ENCODE results near the gene GRB7. TPM values are rescaled to one million over a fixed set of nuclear protein-coding genes. Genes with fewer than 3 reads are reported as not detected.

Gene GRB7
- total and polyA plus RNA-seq, 9 of the 15 experiments (the other 6 are each of a cell fraction or from before 2014, with no cell fraction given): 0.04 to 6.2 (median 2.2) TPM

- H2AFZ ChIP-seq (ENCODE audit: low read depth, low read length): no peak overlapping the region
- H3K36me3 ChIP-seq (ENCODE audit: control insufficient read depth, insufficient read depth, low read length): no peaks in the 10 kb centered on the region
- intact Hi-C loops (cut with micrococcal nuclease): no loop called here
- no TSS peak for BruUV-seq (replicated peaks)
- TF ChIP-seq HMG20A (CRISPR knock-in tag; conservative IDR thresholded peaks at IDR 0.05): no peak
- no peak for TF ChIP-seq ZNF77 (CRISPR knock-in tag; IDR thresholded peaks at IDR 0.05)
- TF ChIP-seq MEF2A (IDR thresholded peaks at IDR 0.05; ENCODE audit: control insufficient read depth, low read depth, low read length): no peak
- TF ChIP-seq ZNF444 (CRISPR knock-in tag; IDR thresholded peaks at IDR 0.05): no peak
- DNase-seq (ENCODE audit: extremely low read depth in 1 of 4, low spot score in 3 of 4) (no peak), FAIRE-seq (no peak), ATAC-seq (peak; percentile 32; the same call in 2 of the 3 replicates)
- H3K4me1 ChIP-seq (replicated peaks in 1 of 2; ENCODE audit: control insufficient read depth in 2 of 2, insufficient read depth in 2 of 2, low read length in 2 of 2): peaks cover 0 to 26% of the 10 kb centered on the region in 2 experiments; a peak in 3 of 5 replicates
- ChIA-PET CTCF (ENCODE audit: low intra/inter-chr PET ratio) (no interaction called here), POLR2A (interaction anchor here (0.6 to 2.0 kb wide), 3 partner anchors 14 to 140 kb away, joined by 3 to 10 read pairs (median 3); partner anchors contain the start of gene PGAP3)
- H3K27ac ChIP-seq (ENCODE audit: extremely low read depth, low read depth, low read length): no peak overlapping the region
- H3K4me3 ChIP-seq: no peak overlapping the region
- H3K9me3 ChIP-seq (replicated peaks; ENCODE audit: control insufficient read depth, insufficient read depth, low read depth, low read length): no peaks in the 10 kb centered on the region
- peak overlapping the region in 1 of 2 experiments; percentile 14; a peak in 1 of 4 replicates for H3K9ac ChIP-seq (ENCODE audit: insufficient read depth in 1 of 2, low read depth in 2 of 2, low read length in 2 of 2)
- H3K27me3 ChIP-seq (ENCODE audit: control insufficient read depth in 2 of 2, insufficient read depth in 2 of 2, low read length in 2 of 2): no peaks in the 10 kb centered on the region; a peak in 1 of 5 replicates
- in situ Hi-C loops (cut with MboI): no loop called here
- no peaks in the 10 kb centered on the region; the same call in 1 of the 2 replicates for H4K20me1 ChIP-seq (replicated peaks; ENCODE audit: control insufficient read depth, insufficient read depth, low read length)
- WGBS (ENCODE audit: insufficient coverage, low coverage, missing lambda C conversion rate): 24% methylated on average over 12 of the region's 12 CpGs
- H3K4me2 ChIP-seq (ENCODE audit: insufficient read depth, low read length): no peak overlapping the region
- H3K9me1 ChIP-seq (ENCODE audit: control insufficient read depth, insufficient read depth, low read length): no peaks in the 10 kb centered on the region
- H3K79me2 ChIP-seq (ENCODE audit: control insufficient read depth, insufficient read depth, low read length): no peaks in the 10 kb centered on the region
Observed at GRCh38 chr17:39702901-39703893, 34.5 kb upstream of the GRB7 start.

Data from K562 (cell line).